Tibial artery (tissue), 4 donors: ENCODE data around the gene GLRA3.

Source experiments
- DNase-seq, 2 donors: peaks; one replicate each; pipeline ENCODE4 v3.0.0-alpha.2; 2019
- H3K27ac ChIP-seq, 2 donors: fragments of 200-600 bp; sonication (generic) in 1 of 2; 1 replicate in 1 of 2; 2 replicates in 1 of 2; pipeline ENCODE4 v1.5.1; 2018 to 2019; ENCODE audit warnings: mild to moderate bottlenecking in 1 of 2
- H3K27me3 ChIP-seq, 2 donors: fragments of 200-600 bp; sonication (generic) in 1 of 2; one replicate each; pipeline versions ENCODE4 v1.5.1 to v1.6.0; 2016 to 2019
- H3K36me3 ChIP-seq, 3 donors: fragments of 200-600 bp; sonication (generic) in 2 of 3; one replicate each; pipeline ENCODE4 v1.5.1; 2016 to 2019; ENCODE audit warnings: mild to moderate bottlenecking in 2 of 3
- H3K4me1 ChIP-seq, 4 donors: fragments of 200-600 bp; sonication (generic) in 2 of 4; 1 replicate in 3 of 4; 2 replicates in 1 of 4; pipeline ENCODE4 v1.5.1; 2016 to 2019
- H3K4me3 ChIP-seq, 2 donors: fragments of 200-600 bp; sonication (generic) in 1 of 2; 1 replicate in 1 of 2; 2 replicates in 1 of 2; pipeline ENCODE4 v1.5.1; 2018 to 2019; ENCODE audit warnings: mild to moderate bottlenecking in 2 of 2
- H3K9me3 ChIP-seq, 3 donors: fragments of 200-600 bp; sonication (generic) in 1 of 3; one replicate each; pipeline ENCODE4 v1.5.1; 2016 to 2019
- CTCF ChIP-seq, 2 experiments: fragments of 200-600 bp in 1 of 2; fragments of 450-650 bp in 1 of 2; IDR thresholded peaks; one replicate each; pipeline ENCODE4 v1.5.1; 2017 to 2019; ENCODE audit warnings: antibody characterized with exemption in 2 of 2, mild to moderate bottlenecking in 1 of 2, moderate library complexity in 1 of 2
- intact Hi-C: fragments of 100-400 bp; cut with DNase I; formaldehyde crosslinking; loops from one replicate; pipeline ENCODE4 v1.15.0; 2023; ENCODE audit warnings: low total_unique reads

Gene GLRA3

GRCh38 chr4:174690665-174691064, 138.4 kb downstream of the GLRA3 start:
- TF ChIP-seq CTCF (IDR thresholded peaks at IDR 0.05), result no peak

GRCh38 chr4:174689618-174690017, 139.4 kb downstream of the GLRA3 start:
- Histone ChIP-seq H3K4me3 (no peak overlapping the region), H3K27me3 (no peaks in the 10 kb centered on the region), H3K4me1 (no peaks in the 10 kb centered on the region), H3K36me3 (no peaks in the 10 kb centered on the region), H3K9me3 (peaks cover 0 to 12% (median 8%) of the 10 kb centered on the region in 3 donors), H3K27ac (no peak overlapping the region)
- no peak for TF ChIP-seq CTCF (IDR thresholded peaks at IDR 0.05)
- intact Hi-C loops, result no loop called here
- no peak for DNase-seq

More at GRCh38 chr4:174690665-174691064, 138.4 kb downstream of the GLRA3 start:
- intact Hi-C loops, result no loop called here
- Histone ChIP-seq H3K9me3 (peaks cover 0 to 12% (median 8%) of the 10 kb centered on the region in 3 donors), H3K4me1 (no peaks in the 10 kb centered on the region), H3K36me3 (no peaks in the 10 kb centered on the region), H3K27me3 (no peaks in the 10 kb centered on the region), H3K27ac (no peak overlapping the region), H3K4me3 (no peak overlapping the region)
- DNase-seq, result no peak

- intact Hi-C loops, result no loop called here
- no peak overlapping the region for H3K4me3 ChIP-seq
- TF ChIP-seq CTCF (IDR thresholded peaks at IDR 0.05), result no peak
- no peaks in the 10 kb centered on the region for H3K27me3 ChIP-seq
- H3K9me3 ChIP-seq, result peaks cover 0 to 12% (median 8%) of the 10 kb centered on the region in 3 donors
- no peak overlapping the region for H3K27ac ChIP-seq
- no peaks in the 10 kb centered on the region for H3K4me1 ChIP-seq
- DNase-seq, result no peak
- no peaks in the 10 kb centered on the region for H3K36me3 ChIP-seq
These were observed 142.2 kb downstream of the GLRA3 start for GRCh38 chr4:174686826-174687225.

GRCh38 chr4:174681723-174682300, 147.2 kb downstream of the GLRA3 start:
- intact Hi-C loops, result no loop called here
- no peak for DNase-seq
- no peak overlapping the region for H3K4me3 ChIP-seq
- H3K4me1 ChIP-seq, result no peaks in the 10 kb centered on the region
- no peak overlapping the region for H3K27ac ChIP-seq
- TF ChIP-seq CTCF (IDR thresholded peaks at IDR 0.05), result no peak
- H3K36me3 ChIP-seq, result no peaks in the 10 kb centered on the region
- no peaks in the 10 kb centered on the region for H3K9me3 ChIP-seq
- no peaks in the 10 kb centered on the region for H3K27me3 ChIP-seq

- Histone ChIP-seq H3K4me1 (no peaks in the 10 kb centered on the region), H3K4me3 (no peak overlapping the region), H3K27ac (no peak overlapping the region), H3K36me3 (no peaks in the 10 kb centered on the region), H3K9me3 (no peaks in the 10 kb centered on the region), H3K27me3 (no peaks in the 10 kb centered on the region)
- TF ChIP-seq CTCF (IDR thresholded peaks at IDR 0.05), result no peak
- intact Hi-C loops, result no loop called here
- DNase-seq, result no peak
These were observed 154.7 kb downstream of the GLRA3 start for GRCh38 chr4:174674305-174674840.
